Transverse colon (tissue), 4 donors: ENCODE measurements around the gene ZNF488.

Experiments used
- POLR2AphosphoS5 ChIP-seq, 3 donors: sonication (generic); formaldehyde crosslinking; IDR thresholded peaks; one replicate each; pipeline ENCODE4 v1.6.1; 2016; ENCODE audit warnings: antibody characterized with exemption in 3 of 3
- TF ChIP-seq, protein P1 (sequence below), 5 experiments: fragments of 200-600 bp in 3 of 5; fragments of 450-650 bp in 2 of 5; sonication (generic) in 3 of 5; IDR thresholded peaks; 1 replicate in 2 of 5; 2 replicates in 3 of 5; pipeline ENCODE4 v1.5.1; 2016 to 2017; ENCODE audit warnings: antibody characterized with exemption in 5 of 5, inconsistent platforms in 3 of 5, mild to moderate bottlenecking in 2 of 5, moderate library complexity in 1 of 5

DNA sequence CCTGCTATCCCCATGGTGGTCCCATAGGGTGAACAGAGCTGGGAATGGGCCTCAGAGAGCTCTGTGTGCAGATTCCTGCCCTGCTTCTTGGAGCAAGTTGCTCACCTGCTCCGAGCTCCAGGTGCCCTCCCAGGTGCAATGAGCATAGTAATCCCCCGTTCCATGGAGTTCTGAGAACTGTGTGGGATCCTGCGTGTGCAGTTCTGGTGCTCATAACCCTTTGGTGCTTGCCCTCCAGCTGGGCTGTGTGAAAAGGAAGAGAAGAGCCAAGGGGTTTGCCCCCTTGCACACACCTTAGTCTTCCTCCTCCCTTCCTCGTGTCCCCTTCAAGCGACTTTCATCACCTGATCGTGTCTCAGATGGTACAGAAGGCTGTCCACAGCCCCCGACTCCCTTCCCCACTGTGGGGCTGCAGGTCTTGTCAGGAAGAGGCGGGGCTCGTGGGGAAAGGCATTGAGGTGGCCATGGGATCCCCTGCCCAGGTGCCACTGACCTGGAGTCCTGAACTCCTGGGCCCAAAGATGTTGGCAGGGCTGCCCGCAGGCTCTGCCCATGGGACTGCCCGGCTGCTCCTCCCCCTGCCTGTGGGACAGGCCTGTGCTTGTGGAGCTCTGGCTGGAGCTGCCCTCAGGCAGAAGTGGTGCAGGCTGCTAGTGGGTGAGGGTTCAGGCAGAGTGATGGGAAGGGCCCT is 21.9 kb upstream of the ZNF488 start:
- no peak for TF ChIP-seq POLR2AphosphoS5 (IDR thresholded peaks at IDR 0.05)
- TF ChIP-seq, protein P1, sequence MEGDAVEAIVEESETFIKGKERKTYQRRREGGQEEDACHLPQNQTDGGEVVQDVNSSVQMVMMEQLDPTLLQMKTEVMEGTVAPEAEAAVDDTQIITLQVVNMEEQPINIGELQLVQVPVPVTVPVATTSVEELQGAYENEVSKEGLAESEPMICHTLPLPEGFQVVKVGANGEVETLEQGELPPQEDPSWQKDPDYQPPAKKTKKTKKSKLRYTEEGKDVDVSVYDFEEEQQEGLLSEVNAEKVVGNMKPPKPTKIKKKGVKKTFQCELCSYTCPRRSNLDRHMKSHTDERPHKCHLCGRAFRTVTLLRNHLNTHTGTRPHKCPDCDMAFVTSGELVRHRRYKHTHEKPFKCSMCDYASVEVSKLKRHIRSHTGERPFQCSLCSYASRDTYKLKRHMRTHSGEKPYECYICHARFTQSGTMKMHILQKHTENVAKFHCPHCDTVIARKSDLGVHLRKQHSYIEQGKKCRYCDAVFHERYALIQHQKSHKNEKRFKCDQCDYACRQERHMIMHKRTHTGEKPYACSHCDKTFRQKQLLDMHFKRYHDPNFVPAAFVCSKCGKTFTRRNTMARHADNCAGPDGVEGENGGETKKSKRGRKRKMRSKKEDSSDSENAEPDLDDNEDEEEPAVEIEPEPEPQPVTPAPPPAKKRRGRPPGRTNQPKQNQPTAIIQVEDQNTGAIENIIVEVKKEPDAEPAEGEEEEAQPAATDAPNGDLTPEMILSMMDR (IDR thresholded peaks at IDR 0.05): no peak
